C4-2B (cell line): ENCODE measurements around the gene ADAMTS9.

Source experiments
- CTCF ChIP-seq: fragments of 450-650 bp; conservative IDR thresholded peaks from 2 replicates; pipeline ENCODE4 v1.5.1; 2017; ENCODE audit warnings: mild to moderate bottlenecking
- ZFX ChIP-seq: fragments of 450-650 bp; IDR thresholded peaks from 2 replicates; pipeline ENCODE4 v1.6.1; 2017

- TF ChIP-seq CTCF (no peak), ZFX (no peak)
These were observed at the start of gene ADAMTS9 for GRCh38 chr3:64687781-64688604.
